Measurements from ENCODE around the gene STOX2.
A peak's percentile ranks its signal among the peaks of the same experiment; 100 is the strongest.

Gene STOX2

GRCh38 chr4:183905081-183905592, at the start of gene STOX2:
TSS of gene STOX2 (plus strand) at chr4:183905307. CDS start at chr4:183906791, 1,484 bp downstream.
- no peak for DNase-seq

- DNase-seq, result no peak
Measured at GRCh38 chr4:183855323-183856190, 49.5 kb upstream of the STOX2 start.

GRCh38 chr4:183857040-183857439, 48.1 kb upstream of the STOX2 start:
- DNase-seq, result no peak

GRCh38 chr4:183858011-183858615, 47.0 kb upstream of the STOX2 start:
- no peak for DNase-seq

- no peak for DNase-seq
Measured at GRCh38 chr4:183860119-183860518, 45.0 kb upstream of the STOX2 start.

GRCh38 chr4:183860731-183861130, 44.4 kb upstream of the STOX2 start:
- no peak for DNase-seq

GRCh38 chr4:183861426-183861825, 43.7 kb upstream of the STOX2 start:
- no peak for DNase-seq

- no peak for DNase-seq
Measured at GRCh38 chr4:183863155-183863825, 41.8 kb upstream of the STOX2 start.

- DNase-seq, result no peak
Measured at GRCh38 chr4:183867247-183867646, 37.9 kb upstream of the STOX2 start.

- no peak for DNase-seq
Measured at GRCh38 chr4:183870997-183871396, 34.1 kb upstream of the STOX2 start.

- no peak for DNase-seq
Measured at GRCh38 chr4:183871581-183871980, 33.5 kb upstream of the STOX2 start.

GRCh38 chr4:183872531-183872930, 32.6 kb upstream of the STOX2 start:
- DNase-seq, result peak; percentile 8

GRCh38 chr4:183873409-183874185, 31.5 kb upstream of the STOX2 start:
- DNase-seq, result no peak

GRCh38 chr4:183875251-183875825, 29.8 kb upstream of the STOX2 start:
- DNase-seq, result no peak

GRCh38 chr4:183876268-183876934, 28.7 kb upstream of the STOX2 start:
- DNase-seq, result peak; percentile 80

GRCh38 chr4:183878251-183878970, 26.7 kb upstream of the STOX2 start:
- no peak for DNase-seq

GRCh38 chr4:183885205-183885720, 19.8 kb upstream of the STOX2 start:
- DNase-seq, result no peak

- no peak for DNase-seq
Measured at GRCh38 chr4:183887351-183887750, 17.8 kb upstream of the STOX2 start.

GRCh38 chr4:183888564-183888963, 16.5 kb upstream of the STOX2 start:
- no peak for DNase-seq

GRCh38 chr4:183889190-183889589, 15.9 kb upstream of the STOX2 start:
- no peak for DNase-seq

GRCh38 chr4:183897193-183897592, 7.9 kb upstream of the STOX2 start:
- DNase-seq, result no peak

Measured in NCI-H446 treated with DMSO at 0.1 percent for 48 hours (cell line).